GM12878 (cell line): ENCODE data around the gene UST. TPM values are rescaled to one million over a fixed set of nuclear protein-coding genes. Genes with fewer than 3 reads are reported as not detected.

ENCODE experiments used
- ATAC-seq: fragments of 200-7000 bp; cut with Tn5 transposase; 3 replicates; pipeline ENCODE4 v1.9.1; 2020; ENCODE audit warnings: mild to moderate bottlenecking, moderate library complexity
- BruUV-seq: library from RNA; stranded (reverse); fragments of 400-500 nt; replicated peaks from 2 replicates; lab custom pipeline; 2021; lab: Mats Ljungman, UMichigan
- CTCF ChIA-PET: fragments of 300-600 bp; sonication (Branson Sonifier 250); formaldehyde crosslinking; extraction: SDS; loops from one replicate; lab custom pipeline; 2021; ENCODE audit warnings: inconsistent platforms; lab: Yijun Ruan, JAX
- POLR2A ChIA-PET: fragments of 350-600 bp; formaldehyde crosslinking; extraction: SDS; loops from one replicate; lab custom pipeline; 2021; ENCODE audit warnings: inconsistent platforms; lab: Charles Lee
- RAD21 ChIA-PET: fragments of 300-600 bp; sonication (Branson Sonifier 250); formaldehyde crosslinking; loops from one replicate; lab custom pipeline; 2023; ENCODE audit warnings: antibody characterized with exemption; ENCODE audit not compliant: unreplicated experiment; lab: Charles Lee
- SMC1A ChIA-PET: fragments of 300-600 bp; sonication (Branson Sonifier 250); formaldehyde crosslinking; loops from one replicate; lab custom pipeline; 2023; ENCODE audit not compliant: unreplicated experiment, uncharacterized antibody; lab: Charles Lee
- DNase-seq: peaks from one replicate; pipeline ENCODE4 v3.0.0-alpha.2; 2011; ENCODE audit warnings: low read depth, low spot score
- FAIRE-seq: peaks from 3 replicates; lab custom pipeline; 2011; peaks lifted over from hg19 to GRCh38; lab: Jason Lieb, UNC
- H2AFZ ChIP-seq: 2 replicates; pipeline ENCODE4 v1.6.0; 2011; ENCODE audit warnings: low read depth, low read length, control low read depth; ENCODE audit not compliant: control insufficient read depth
- H3K27ac ChIP-seq: 2 replicates; pipeline ENCODE4 v1.5.1; 2011; ENCODE audit warnings: control low read depth; ENCODE audit not compliant: control insufficient read depth, insufficient read depth
- H3K27me3 ChIP-seq, 2 experiments: replicated peaks in 1 of 2; 2 replicates each; pipeline versions ENCODE4 v1.6.0 to v1.6.1; 2011; ENCODE audit warnings: low read length in 1 of 2; ENCODE audit not compliant: control insufficient read depth in 2 of 2, insufficient read depth in 2 of 2
- H3K36me3 ChIP-seq, 2 experiments: 2 replicates each; pipeline ENCODE4 v1.5.1; 2011; ENCODE audit warnings: low read length in 1 of 2; ENCODE audit not compliant: control insufficient read depth in 2 of 2, insufficient read depth in 2 of 2
- H3K4me1 ChIP-seq: 2 replicates; pipeline ENCODE4 v1.6.1; 2011; ENCODE audit warnings: mild to moderate bottlenecking, low read length, moderate library complexity, mixed read lengths; ENCODE audit not compliant: control insufficient read depth, insufficient read depth
- H3K4me2 ChIP-seq: 2 replicates; pipeline ENCODE4 v1.6.0; 2011; ENCODE audit warnings: control low read depth; ENCODE audit not compliant: control insufficient read depth, insufficient read depth
- H3K4me3 ChIP-seq: fragments of 200-600 bp; sonication (generic); 2 replicates; pipeline ENCODE4 v1.5.1; 2016
- H3K79me2 ChIP-seq: 2 replicates; pipeline ENCODE4 v1.6.0; 2011; ENCODE audit warnings: low read length; ENCODE audit not compliant: control insufficient read depth, insufficient read depth
- H3K9ac ChIP-seq: 2 replicates; pipeline ENCODE4 v1.8.0; 2011; ENCODE audit warnings: low read length, control low read depth, mixed read lengths; ENCODE audit not compliant: control insufficient read depth, insufficient read depth
- H3K9me3 ChIP-seq: replicated peaks from 3 replicates; pipeline ENCODE4 v1.5.1; 2011; ENCODE audit warnings: mild to moderate bottlenecking, low read length; ENCODE audit not compliant: control insufficient read depth, insufficient read depth
- H4K20me1 ChIP-seq: 2 replicates; pipeline ENCODE4 v1.6.0; 2011; ENCODE audit not compliant: control insufficient read depth, insufficient read depth
- IRF4 ChIP-seq: IDR thresholded peaks from 2 replicates; pipeline ENCODE4 v1.6.1; 2011; ENCODE audit warnings: low read depth, low read length
- SUZ12 ChIP-seq: fragments of 200-600 bp; sonication (generic); IDR thresholded peaks from one replicate; pipeline ENCODE4 v1.6.1; 2018; ENCODE audit warnings: antibody characterized with exemption, mild to moderate bottlenecking; ENCODE audit not compliant: unreplicated experiment
- USF2 ChIP-seq: IDR thresholded peaks from 2 replicates; pipeline ENCODE4 v1.6.1; 2011; ENCODE audit warnings: low read depth, low read length, improper control_type of control experiment, borderline replicate concordance
- ZNF217 ChIP-seq: fragments of 450-650 bp; IDR thresholded peaks from 2 replicates; pipeline ENCODE4 v1.6.1; 2017; ENCODE audit warnings: antibody characterized with exemption, mild to moderate bottlenecking
- WGBS: methylation state at CpG from one replicate; pipeline ENCODE4 v1.1.6; 2016; ENCODE audit warnings: low lambda C conversion rate; ENCODE audit not compliant: insufficient replicate concordance, insufficient coverage; ENCODE audit errors: missing lambda C conversion rate; 5-methylcytosine and 5-hydroxymethylcytosine counted together
- in situ Hi-C: fragments of 300-500 bp; cut with MboI; formaldehyde crosslinking; loops from 9 replicates; pipeline ENCODE4 v1.14.3; 2018; ENCODE audit warnings: mixed read lengths
- intact Hi-C: fragments of 100-400 bp; cut with micrococcal nuclease; formaldehyde crosslinking; loops from one replicate; pipeline ENCODE4 v1.14.2; 2022; ENCODE audit not compliant: unreplicated experiment
- polyA plus RNA-seq, 11 experiments: library from polyadenylated mRNA; depleted of rRNA in 4 of 11; unstranded in 6 of 11; stranded (reverse) in 5 of 11; fragments of >200 nt; fragmentation: Nextera tagmentation in 4 of 11; fragmentation: Illumina TruSeq in 1 of 11; extraction: Ambion mirVana in 4 of 11; extraction: Trizol in 1 of 11; gene quantifications; 1 replicate in 1 of 11; 2 replicates in 10 of 11; pipeline versions ENCODE4 v1.2.1 to v1.2.3, GENCODE V29; 2011 to 2016; ENCODE audit warnings: inconsistent platforms in 2 of 11, missing spikeins in 2 of 11, low read depth in 1 of 11
- total RNA-seq, 4 experiments: library from RNA; depleted of rRNA in 3 of 4; stranded (reverse); fragments of >200 nt in 3 of 4; fragmentation: Illumina TruSeq in 1 of 4; extraction: Trizol in 1 of 4; gene quantifications; 2 replicates each; pipeline versions ENCODE4 v1.2.1 to v1.2.3, GENCODE V29; 2013 to 2021
- TF ChIP-seq, protein P1 (sequence below): fragments of 450-650 bp; IDR thresholded peaks from 2 replicates; pipeline ENCODE4 v1.6.1; 2018; ENCODE audit warnings: mild to moderate bottlenecking, low read depth, moderate library complexity; ENCODE audit not compliant: partially characterized antibody

Gene UST
- total and polyA plus RNA-seq, 10 of the 15 experiments (the other 5 are each of a cell fraction or from before 2014, with no cell fraction given): 0.74 to 43.3 (median 2.2) TPM

GRCh38 chr6:148814082-148814790, 67.4 kb downstream of the UST start:
- H2AFZ ChIP-seq: no peak overlapping the region

More at GRCh38 chr6:148814082-148814790, 67.4 kb downstream of the UST start:
- intact Hi-C loops (no loop called here), in situ Hi-C loops (no loop called here)
- ChIA-PET RAD21 (no interaction called here), CTCF (no interaction called here), POLR2A (no interaction called here), SMC1A (interaction anchor here (1.1 to 1.3 kb wide), 2 partner anchors 13 to 19 kb away, joined by 3 read pairs; no protein-coding TSS in a partner anchor)
- FAIRE-seq (no peak), ATAC-seq (no peak), DNase-seq (no peak)
- H3K36me3 ChIP-seq: no peaks in the 10 kb centered on the region
- H3K4me2 ChIP-seq: no peak overlapping the region
- H3K4me1 ChIP-seq: no peaks in the 10 kb centered on the region
- H3K79me2 ChIP-seq: no peaks in the 10 kb centered on the region
- no TSS peak for BruUV-seq
- no peak overlapping the region for H3K27ac ChIP-seq
- TF ChIP-seq IRF4 (no peak), ZNF217 (no peak), USF2 (no peak), SUZ12 (no peak)
- TF ChIP-seq, protein P1, sequence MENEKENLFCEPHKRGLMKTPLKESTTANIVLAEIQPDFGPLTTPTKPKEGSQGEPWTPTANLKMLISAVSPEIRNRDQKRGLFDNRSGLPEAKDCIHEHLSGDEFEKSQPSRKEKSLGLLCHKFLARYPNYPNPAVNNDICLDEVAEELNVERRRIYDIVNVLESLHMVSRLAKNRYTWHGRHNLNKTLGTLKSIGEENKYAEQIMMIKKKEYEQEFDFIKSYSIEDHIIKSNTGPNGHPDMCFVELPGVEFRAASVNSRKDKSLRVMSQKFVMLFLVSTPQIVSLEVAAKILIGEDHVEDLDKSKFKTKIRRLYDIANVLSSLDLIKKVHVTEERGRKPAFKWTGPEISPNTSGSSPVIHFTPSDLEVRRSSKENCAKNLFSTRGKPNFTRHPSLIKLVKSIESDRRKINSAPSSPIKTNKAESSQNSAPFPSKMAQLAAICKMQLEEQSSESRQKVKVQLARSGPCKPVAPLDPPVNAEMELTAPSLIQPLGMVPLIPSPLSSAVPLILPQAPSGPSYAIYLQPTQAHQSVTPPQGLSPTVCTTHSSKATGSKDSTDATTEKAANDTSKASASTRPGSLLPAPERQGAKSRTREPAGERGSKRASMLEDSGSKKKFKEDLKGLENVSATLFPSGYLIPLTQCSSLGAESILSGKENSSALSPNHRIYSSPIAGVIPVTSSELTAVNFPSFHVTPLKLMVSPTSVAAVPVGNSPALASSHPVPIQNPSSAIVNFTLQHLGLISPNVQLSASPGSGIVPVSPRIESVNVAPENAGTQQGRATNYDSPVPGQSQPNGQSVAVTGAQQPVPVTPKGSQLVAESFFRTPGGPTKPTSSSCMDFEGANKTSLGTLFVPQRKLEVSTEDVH: no peak
- 49% methylated on average over 5 of the region's 5 CpGs for WGBS
- H3K9me3 ChIP-seq: no peaks in the 10 kb centered on the region; the same call in 2 of the 3 replicates
- no peak overlapping the region for H3K9ac ChIP-seq
- no peaks in the 10 kb centered on the region for H3K27me3 ChIP-seq
- no peaks in the 10 kb centered on the region for H4K20me1 ChIP-seq
- H3K4me3 ChIP-seq: no peak overlapping the region
